GM23338 (cell line): Measurements from ENCODE around the gene PPP1R2. TPM values are rescaled to one million over a fixed set of nuclear protein-coding genes. Genes with fewer than 3 reads are reported as not detected.

Experiments
- ATAC-seq: fragments of 200-7000 bp; cut with Tn5 transposase; 3 replicates; pipeline ENCODE4 v1.9.1; 2020
- DNase-seq: peaks from one replicate; pipeline ENCODE4 v3.0.0-alpha.2; 2015; ENCODE audit warnings: low spot score
- H2AFZ ChIP-seq: fragments of 200-600 bp; sonication (generic); 2 replicates; pipeline ENCODE4 v1.8.0; 2016; ENCODE audit warnings: antibody characterized with exemption, mild to moderate bottlenecking, moderate library complexity
- H3F3A ChIP-seq: fragments of 200-600 bp; sonication (generic); replicated peaks from 2 replicates; pipeline ENCODE4 v1.8.0; 2017; ENCODE audit warnings: antibody characterized with exemption, mixed run types, low read depth
- H3K27ac ChIP-seq: fragments of 200-600 bp; sonication (generic); 2 replicates; pipeline ENCODE4 v1.6.1; 2016; ENCODE audit warnings: low read depth
- H3K27me3 ChIP-seq: fragments of 200-600 bp; sonication (generic); 2 replicates; pipeline ENCODE4 v1.8.0; 2016; ENCODE audit warnings: mild to moderate bottlenecking, mixed run types, moderate library complexity; ENCODE audit not compliant: insufficient read depth
- H3K36me3 ChIP-seq: fragments of 200-600 bp; sonication (generic); 2 replicates; pipeline ENCODE4 v1.8.0; 2016; ENCODE audit warnings: mild to moderate bottlenecking; ENCODE audit not compliant: insufficient read depth
- H3K4me1 ChIP-seq: fragments of 200-600 bp; sonication (generic); 2 replicates; pipeline ENCODE4 v1.8.0; 2016; ENCODE audit warnings: mild to moderate bottlenecking, moderate library complexity; ENCODE audit not compliant: insufficient read depth
- H3K4me2 ChIP-seq: fragments of 200-600 bp; sonication (generic); 2 replicates; pipeline ENCODE4 v1.7.1; 2017; ENCODE audit warnings: mixed run types
- H3K4me3 ChIP-seq: fragments of 200-600 bp; sonication (generic); 2 replicates; pipeline ENCODE4 v1.6.1; 2016; ENCODE audit warnings: mixed run types
- H3K79me2 ChIP-seq: fragments of 200-600 bp; sonication (generic); replicated peaks from 2 replicates; pipeline ENCODE4 v1.8.0; 2017; ENCODE audit warnings: mild to moderate bottlenecking; ENCODE audit not compliant: insufficient read depth
- H3K9me2 ChIP-seq: fragments of 200-600 bp; sonication (generic); 2 replicates; pipeline ENCODE4 v1.8.0; 2017; ENCODE audit not compliant: insufficient read depth
- H4K20me1 ChIP-seq: fragments of 200-600 bp; sonication (generic); replicated peaks from 2 replicates; pipeline ENCODE4 v1.8.0; 2017; ENCODE audit warnings: mild to moderate bottlenecking; ENCODE audit not compliant: insufficient read depth
- H3K27ac Mint-ChIP-seq: 2 replicates; pipeline ENCODE4 v1.8.0; 2020; ENCODE audit warnings: inconsistent platforms, mild to moderate bottlenecking, moderate library complexity, mixed read lengths
- H3K27me3 Mint-ChIP-seq: 3 replicates; pipeline ENCODE4 v1.8.0; 2022; ENCODE audit warnings: low read depth, mild to moderate bottlenecking, moderate library complexity, mixed read lengths, inconsistent platforms; ENCODE audit not compliant: insufficient read depth, poor library complexity
- H3K36me3 Mint-ChIP-seq: 3 replicates; pipeline ENCODE4 v1.8.0; 2021; ENCODE audit warnings: low read depth, mild to moderate bottlenecking, inconsistent platforms, moderate library complexity, mixed read lengths
- H3K4me1 Mint-ChIP-seq: 3 replicates; pipeline ENCODE4 v1.8.0; 2020; ENCODE audit warnings: mild to moderate bottlenecking, inconsistent platforms, mixed read lengths
- H3K4me3 Mint-ChIP-seq: 3 replicates; pipeline ENCODE4 v1.8.0; 2021; ENCODE audit warnings: moderate library complexity, mild to moderate bottlenecking, inconsistent platforms, mixed read lengths
- H3K9me3 Mint-ChIP-seq: 3 replicates; pipeline ENCODE4 v1.8.0; 2020; ENCODE audit warnings: moderate library complexity, mild to moderate bottlenecking, inconsistent platforms, mixed read lengths
- EZH2 ChIP-seq: fragments of 200-600 bp; sonication (generic); IDR thresholded peaks from one replicate; pipeline ENCODE4 v1.8.0; 2017; ENCODE audit warnings: antibody characterized with exemption, mild to moderate bottlenecking, low read depth; ENCODE audit not compliant: unreplicated experiment
- NANOG ChIP-seq: IDR thresholded peaks from 2 replicates; pipeline ENCODE4 v1.6.1; 2016; ENCODE audit warnings: antibody characterized with exemption, borderline replicate concordance
- REST ChIP-seq: IDR thresholded peaks from one replicate; pipeline ENCODE4 v1.6.1; 2018; ENCODE audit warnings: antibody characterized with exemption; ENCODE audit not compliant: unreplicated experiment
- STAT1 ChIP-seq: IDR thresholded peaks from one replicate; pipeline ENCODE4 v1.6.1; 2016; ENCODE audit warnings: antibody characterized with exemption; ENCODE audit not compliant: unreplicated experiment
- ZNF114 ChIP-seq: fragments of 250-450 bp; sonication (Bioruptor Pico); IDR thresholded peaks from 2 replicates; pipeline ENCODE4 v1.5.0; 2020; ENCODE audit warnings: mild to moderate bottlenecking, moderate library complexity
- ZNF462 ChIP-seq: fragments of 250-450 bp; sonication (Bioruptor Pico); IDR thresholded peaks from 2 replicates; pipeline ENCODE4 v1.5.0; 2020; ENCODE audit warnings: mild to moderate bottlenecking, moderate library complexity
- polyA plus RNA-seq: library from polyadenylated mRNA; unstranded; fragments of >200 nt; fragmentation: Nextera tagmentation; extraction: Ambion mirVana; gene quantifications from 2 replicates; pipeline ENCODE4 v1.2.1, GENCODE V29; 2016
- total RNA-seq: library from RNA; depleted of rRNA; stranded (reverse); fragments of >200 nt; shearing (Covaris generic); gene quantifications from 2 replicates; pipeline ENCODE4 v1.2.3, GENCODE V29; 2014

The PPP1R2 gene
- total and polyA plus RNA-seq, 2 experiments from 2014 or later, result 45.9 to 46.8 TPM

GRCh38 chr3:195591852-195592251 is 48.7 kb upstream of the PPP1R2 start (continued):
- TF ChIP-seq ZNF462 (CRISPR knock-in tag), result no peak
- TF ChIP-seq STAT1, result no peak
- no peak for TF ChIP-seq NANOG

GRCh38 chr3:195591220-195591619 is 48.1 kb upstream of the PPP1R2 start:
- Histone ChIP-seq H2AFZ (no peak overlapping the region), H3K4me1 (no peaks in the 10 kb centered on the region), H3K36me3 (no peaks in the 10 kb centered on the region), H3K27me3 (no peaks in the 10 kb centered on the region), H3K79me2 (no peaks in the 10 kb centered on the region), H3K27ac (no peak overlapping the region), H3K4me3 (no peak overlapping the region), H4K20me1 (no peaks in the 10 kb centered on the region), H3K9me2 (peaks cover 4% of the 10 kb centered on the region; the same call in 1 of the 2 replicates), H3K4me2 (no peak overlapping the region), H3F3A (no peaks in the 10 kb centered on the region)
- H3K27me3 Mint-ChIP-seq, result peaks cover 3% of the 10 kb centered on the region
- H3K36me3 Mint-ChIP-seq, result peaks cover 3% of the 10 kb centered on the region; the same call in 1 of the 3 replicates
- no peak overlapping the region for H3K27ac Mint-ChIP-seq
- peaks cover 11% of the 10 kb centered on the region; the same call in 1 of the 3 replicates for H3K9me3 Mint-ChIP-seq
- no peak overlapping the region for H3K4me3 Mint-ChIP-seq
- DNase-seq, result no peak
- H3K4me1 Mint-ChIP-seq, result no peaks in the 10 kb centered on the region
- ATAC-seq, result no peak
- TF ChIP-seq ZNF462 (CRISPR knock-in tag), result no peak
- TF ChIP-seq ZNF114 (CRISPR knock-in tag), result no peak
- no peak for TF ChIP-seq REST
- TF ChIP-seq NANOG, result no peak
- no peak for TF ChIP-seq EZH2
